MM.1S (cell line): ENCODE measurements around the gene MBD5.

Experiments used
- DNase-seq: peaks from one replicate; pipeline ENCODE4 v3.0.0-alpha.2; 2015
- H2AFZ ChIP-seq: fragments of 300-600 bp; sonication (generic); 2 replicates; pipeline ENCODE4 v1.6.0; 2016; ENCODE audit warnings: antibody characterized with exemption, low read length
- H3F3A ChIP-seq: fragments of 300-600 bp; sonication (generic); 2 replicates; pipeline ENCODE4 v1.6.1; 2016; ENCODE audit warnings: mild to moderate bottlenecking, antibody characterized with exemption, low read length, moderate library complexity, mixed read lengths; ENCODE audit not compliant: insufficient read depth
- H3K27ac ChIP-seq: fragments of 300-600 bp; sonication (generic); 2 replicates; pipeline ENCODE4 v1.5.1; 2016; ENCODE audit warnings: mild to moderate bottlenecking, low read length
- H3K27me3 ChIP-seq: fragments of 300-600 bp; sonication (generic); replicated peaks from 2 replicates; pipeline ENCODE4 v1.6.0; 2016; ENCODE audit warnings: low read length; ENCODE audit not compliant: insufficient read depth
- H3K36me3 ChIP-seq: fragments of 300-600 bp; sonication (generic); replicated peaks from 2 replicates; pipeline ENCODE4 v1.6.1; 2016; ENCODE audit warnings: mild to moderate bottlenecking, low read length, mixed read lengths; ENCODE audit not compliant: insufficient read depth
- H3K4me1 ChIP-seq: fragments of 300-600 bp; sonication (generic); 2 replicates; pipeline ENCODE4 v1.6.1; 2016; ENCODE audit warnings: low read length, mixed read lengths
- H3K4me2 ChIP-seq: fragments of 300-600 bp; sonication (generic); 2 replicates; pipeline ENCODE4 v1.6.0; 2016; ENCODE audit warnings: low read depth, low read length
- H3K4me3 ChIP-seq: fragments of 300-600 bp; sonication (generic); 2 replicates; pipeline ENCODE4 v1.5.1; 2016; ENCODE audit warnings: low read length, mixed read lengths
- H3K79me2 ChIP-seq: fragments of 300-600 bp; sonication (generic); 2 replicates; pipeline ENCODE4 v1.6.1; 2016; ENCODE audit warnings: mixed run types, low read length, mixed read lengths
- H3K9ac ChIP-seq: fragments of 300-600 bp; sonication (generic); 2 replicates; pipeline ENCODE4 v1.6.1; 2016; ENCODE audit warnings: low read length, mixed read lengths
- H3K9me2 ChIP-seq: fragments of 300-600 bp; sonication (generic); replicated peaks from 2 replicates; pipeline ENCODE4 v1.6.1; 2016; ENCODE audit warnings: mild to moderate bottlenecking, low read length, mixed read lengths; ENCODE audit not compliant: insufficient read depth
- H3K9me3 ChIP-seq: fragments of 300-600 bp; sonication (generic); replicated peaks from 2 replicates; pipeline ENCODE4 v1.6.1; 2016; ENCODE audit warnings: mild to moderate bottlenecking, low read length, mixed read lengths; ENCODE audit not compliant: insufficient read depth
- H4K20me1 ChIP-seq: fragments of 300-600 bp; sonication (generic); 2 replicates; pipeline ENCODE4 v1.6.1; 2016; ENCODE audit warnings: mild to moderate bottlenecking, low read length, moderate library complexity, mixed read lengths; ENCODE audit not compliant: insufficient read depth
- CTCF ChIP-seq: fragments of 300-600 bp; sonication (generic); IDR thresholded peaks from 2 replicates; pipeline ENCODE4 v1.5.1; 2016; ENCODE audit warnings: antibody characterized with exemption, low read length, mixed read lengths
- EZH2 ChIP-seq: fragments of 300-600 bp; sonication (generic); optimal IDR thresholded peaks from 2 replicates; pipeline ENCODE3; 2017; ENCODE audit warnings: low read depth, mild to moderate bottlenecking, antibody characterized with exemption, low read length, mixed read lengths
- EZH2phosphoT487 ChIP-seq: fragments of 300-600 bp; sonication (generic); IDR thresholded peaks from 2 replicates; pipeline ENCODE4 v1.6.1; 2018; ENCODE audit warnings: antibody characterized with exemption, low read length

Gene MBD5

GRCh38 chr2:148299616-148300015 is 278.7 kb downstream of the MBD5 start:
- no peaks in the 10 kb centered on the region for H3K4me1 ChIP-seq
- no peaks in the 10 kb centered on the region for H3K9me2 ChIP-seq
- no peak overlapping the region for H3K27ac ChIP-seq
- H3F3A ChIP-seq, result no peaks in the 10 kb centered on the region
- H3K9ac ChIP-seq, result no peak overlapping the region
- H3K36me3 ChIP-seq, result no peaks in the 10 kb centered on the region
- no peaks in the 10 kb centered on the region for H3K27me3 ChIP-seq
- H3K79me2 ChIP-seq, result no peaks in the 10 kb centered on the region
- DNase-seq, result no peak
- no peaks in the 10 kb centered on the region for H3K9me3 ChIP-seq
- no peaks in the 10 kb centered on the region for H4K20me1 ChIP-seq
- H3K4me2 ChIP-seq, result no peak overlapping the region
- TF ChIP-seq EZH2phosphoT487 (no peak), CTCF (no peak), EZH2 (no peak)
- no peak overlapping the region for H2AFZ ChIP-seq
- no peak overlapping the region for H3K4me3 ChIP-seq

GRCh38 chr2:148300544-148300943 is 279.7 kb downstream of the MBD5 start:
- H3K9ac ChIP-seq, result no peak overlapping the region
- H4K20me1 ChIP-seq, result no peaks in the 10 kb centered on the region
- no peak for TF ChIP-seq EZH2
- TF ChIP-seq EZH2phosphoT487, result no peak
- TF ChIP-seq CTCF, result no peak
- H3K9me3 ChIP-seq, result no peaks in the 10 kb centered on the region
- no peak for DNase-seq
- no peak overlapping the region for H2AFZ ChIP-seq
- no peaks in the 10 kb centered on the region for H3K4me1 ChIP-seq
- no peaks in the 10 kb centered on the region for H3K79me2 ChIP-seq
- no peaks in the 10 kb centered on the region for H3K9me2 ChIP-seq
- no peaks in the 10 kb centered on the region for H3K36me3 ChIP-seq
- H3K4me3 ChIP-seq, result no peak overlapping the region
- H3K27ac ChIP-seq, result no peak overlapping the region
- no peak overlapping the region for H3K4me2 ChIP-seq
- H3F3A ChIP-seq, result no peaks in the 10 kb centered on the region
- no peaks in the 10 kb centered on the region for H3K27me3 ChIP-seq

- Histone ChIP-seq H3K4me2 (no peak overlapping the region), H3K27me3 (no peaks in the 10 kb centered on the region), H3K4me1 (no peaks in the 10 kb centered on the region), H3K4me3 (no peak overlapping the region), H2AFZ (no peak overlapping the region), H3K27ac (no peak overlapping the region), H3K79me2 (no peaks in the 10 kb centered on the region), H4K20me1 (no peaks in the 10 kb centered on the region), H3K9me2 (no peaks in the 10 kb centered on the region), H3F3A (no peaks in the 10 kb centered on the region), H3K9ac (no peak overlapping the region), H3K9me3 (no peaks in the 10 kb centered on the region), H3K36me3 (no peaks in the 10 kb centered on the region)
- no peak for TF ChIP-seq EZH2
- no peak for TF ChIP-seq EZH2phosphoT487
- no peak for TF ChIP-seq CTCF
- DNase-seq, result no peak
These were observed 280.5 kb downstream of the MBD5 start for GRCh38 chr2:148301362-148301761.
